Liver (tissue), 9 donors: ENCODE results near the gene HIRIP3. TPM values are rescaled to one million over a fixed set of nuclear protein-coding genes. Genes with fewer than 3 reads are reported as not detected.

Experiments used
- DNase-seq: peaks from one replicate; pipeline ENCODE4 v3.0.0-alpha.2; 2017; ENCODE audit warnings: low spot score
- H3K27ac ChIP-seq, 2 donors: one replicate each; pipeline ENCODE4 v1.7.0; 2013; ENCODE audit warnings: inconsistent platforms in 2 of 2, low read length in 2 of 2, control low read depth in 1 of 2, low read depth in 1 of 2, mild to moderate bottlenecking in 1 of 2
- H3K27me3 ChIP-seq, 4 donors: one replicate each; pipeline versions ENCODE4 v1.6.1 to v1.7.0; 2013; ENCODE audit warnings: low read length in 3 of 4, inconsistent platforms in 1 of 4, mild to moderate bottlenecking in 1 of 4, moderate library complexity in 1 of 4; ENCODE audit not compliant: control insufficient read depth in 4 of 4, insufficient read depth in 4 of 4
- H3K36me3 ChIP-seq, 4 donors: one replicate each; pipeline versions ENCODE4 v1.6.1 to v1.7.0; 2013; ENCODE audit warnings: low read length in 3 of 4, mild to moderate bottlenecking in 3 of 4, low read depth in 1 of 4, moderate library complexity in 1 of 4; ENCODE audit not compliant: control insufficient read depth in 4 of 4, insufficient read depth in 3 of 4
- H3K4me1 ChIP-seq, 4 donors: one replicate each; pipeline versions ENCODE4 v1.6.1 to v1.7.0; 2013; ENCODE audit warnings: low read length in 3 of 4, mild to moderate bottlenecking in 3 of 4, moderate library complexity in 1 of 4; ENCODE audit not compliant: control insufficient read depth in 4 of 4, insufficient read depth in 4 of 4
- H3K4me3 ChIP-seq, 3 donors: one replicate each; pipeline versions ENCODE4 v1.6.1 to v1.7.0; 2013; ENCODE audit warnings: low read length in 3 of 3, control low read depth in 1 of 3, low read depth in 1 of 3, mild to moderate bottlenecking in 1 of 3
- H3K9ac ChIP-seq, 2 donors: one replicate each; pipeline ENCODE4 v1.7.0; 2013; ENCODE audit warnings: low read length in 2 of 2, mild to moderate bottlenecking in 2 of 2, moderate library complexity in 2 of 2, control low read depth in 1 of 2, low read depth in 1 of 2
- H3K9me3 ChIP-seq, 4 donors: one replicate each; pipeline versions ENCODE4 v1.6.1 to v1.7.0; 2013; ENCODE audit warnings: low read length in 3 of 4; ENCODE audit not compliant: control insufficient read depth in 4 of 4
- EGR1 ChIP-seq, 2 donors: IDR thresholded peaks; 2 replicates each; pipeline ENCODE4 v1.6.1; 2016 to 2018; ENCODE audit warnings: antibody characterized with exemption in 2 of 2, low read depth in 2 of 2
- FOXA1 ChIP-seq: IDR thresholded peaks from 2 replicates; pipeline ENCODE4 v1.6.1; 2016; ENCODE audit warnings: antibody characterized with exemption
- FOXA2 ChIP-seq: IDR thresholded peaks from 2 replicates; pipeline ENCODE4 v1.6.1; 2016; ENCODE audit warnings: antibody characterized with exemption
- GABPA ChIP-seq, 2 donors: IDR thresholded peaks in 1 of 2; conservative IDR thresholded peaks in 1 of 2; 2 replicates each; pipeline ENCODE4 v1.6.1; 2016; ENCODE audit warnings: antibody characterized with exemption in 2 of 2, mild to moderate bottlenecking in 1 of 2, moderate library complexity in 1 of 2
- HNF4A ChIP-seq, 2 donors: conservative IDR thresholded peaks; 2 replicates each; pipeline ENCODE4 v1.6.1; 2016; ENCODE audit warnings: antibody characterized with exemption in 2 of 2, mild to moderate bottlenecking in 2 of 2
- HNF4G ChIP-seq: IDR thresholded peaks from 2 replicates; pipeline ENCODE4 v1.6.1; 2016; ENCODE audit warnings: antibody characterized with exemption
- JUND ChIP-seq, 2 donors: IDR thresholded peaks; 2 replicates each; pipeline ENCODE4 v1.6.1; 2016; ENCODE audit warnings: antibody characterized with exemption in 2 of 2
- NR2F2 ChIP-seq: IDR thresholded peaks from 2 replicates; pipeline ENCODE4 v1.6.1; 2016; ENCODE audit warnings: antibody characterized with exemption
- RAD21 ChIP-seq, 2 donors: IDR thresholded peaks; 2 replicates each; pipeline ENCODE4 v1.6.1; 2016; ENCODE audit warnings: antibody characterized with exemption in 2 of 2, mild to moderate bottlenecking in 2 of 2
- RXRA ChIP-seq, 2 donors: IDR thresholded peaks; 2 replicates each; pipeline ENCODE4 v1.6.1; 2017 to 2018; ENCODE audit warnings: antibody characterized with exemption in 2 of 2, mild to moderate bottlenecking in 1 of 2
- SP1 ChIP-seq: IDR thresholded peaks from 2 replicates; pipeline ENCODE4 v1.6.1; 2018; ENCODE audit warnings: antibody characterized with exemption, mild to moderate bottlenecking
- TAF1 ChIP-seq: conservative IDR thresholded peaks from 2 replicates; pipeline ENCODE4 v1.6.1; 2016; ENCODE audit warnings: antibody characterized with exemption, mild to moderate bottlenecking
- YY1 ChIP-seq: IDR thresholded peaks from 2 replicates; pipeline ENCODE4 v1.6.1; 2016; ENCODE audit warnings: antibody characterized with exemption, mild to moderate bottlenecking
- WGBS: extraction: QIAGEN DNeasy Blood & Tissue Kit; methylation state at CpG from one replicate; pipeline ENCODE4 v1.1.7; 2013; 5-methylcytosine and 5-hydroxymethylcytosine counted together
- polyA plus RNA-seq, 2 donors: library from polyadenylated mRNA; stranded (reverse) in 1 of 2; unstranded in 1 of 2; fragments of 200-250 nt in 1 of 2; fragments of >200 nt in 1 of 2; fragmentation: Nextera tagmentation in 1 of 2; extraction: Ambion mirVana in 1 of 2; gene quantifications; one replicate each; pipeline versions ENCODE4 v1.2.1 to v1.2.3, GENCODE V29; 2013 to 2015
- total RNA-seq, 2 donors: library from RNA; depleted of rRNA; stranded (reverse); fragments of >200 nt; gene quantifications; one replicate each; pipeline ENCODE4 v1.2.3, GENCODE V29; 2014
- TF ChIP-seq, protein P1 (sequence below): IDR thresholded peaks from 2 replicates; pipeline ENCODE4 v1.6.1; 2016; ENCODE audit warnings: antibody characterized with exemption
- TF ChIP-seq, protein P2 (sequence below): IDR thresholded peaks from 2 replicates; pipeline ENCODE4 v1.6.1; 2016; ENCODE audit warnings: antibody characterized with exemption
- TF ChIP-seq, protein P3 (sequence below): IDR thresholded peaks from 2 replicates; pipeline ENCODE4 v1.6.1; 2016; ENCODE audit warnings: antibody characterized with exemption
- TF ChIP-seq, protein P4 (sequence below): IDR thresholded peaks from 2 replicates; pipeline ENCODE4 v1.6.1; 2016; ENCODE audit warnings: antibody characterized with exemption, mild to moderate bottlenecking
- TF ChIP-seq, protein P5 (sequence below): fragments of 150-350 bp; IDR thresholded peaks from 2 replicates; pipeline ENCODE4 v1.5.1; 2017; ENCODE audit warnings: improper control_type of control experiment, low read depth, low read length; ENCODE audit not compliant: missing input control
- donor health status: healthy.
- donor health status: healthy.
- donor health status: healthy.
- donor health status: healthy.
- donor health status: healthy.

The HIRIP3 gene
- total and polyA plus RNA-seq, 4 donors: 5.7 to 10.5 (median 9.1) TPM

DNA sequence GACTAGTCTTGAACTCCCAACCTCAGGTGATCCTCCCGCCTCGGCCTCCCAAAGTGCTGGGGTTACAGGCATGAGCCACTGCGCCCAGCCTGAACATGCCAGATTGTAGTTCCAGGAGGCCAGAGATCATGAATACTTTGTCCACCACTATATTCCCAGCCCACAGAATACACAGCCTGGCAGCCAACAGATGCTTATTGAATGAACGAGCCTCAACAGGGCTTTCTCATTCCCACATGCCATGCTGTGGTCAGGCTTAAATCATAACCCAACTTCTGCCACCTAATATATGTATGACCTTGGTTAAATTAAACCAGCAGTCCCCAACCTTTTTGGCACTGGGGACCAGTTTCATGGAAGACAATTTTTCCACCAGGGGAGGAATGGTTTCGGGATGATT, 36.7 kb downstream of the HIRIP3 start:
- H3K9ac ChIP-seq: no peak overlapping the region
- DNase-seq: no peak
- H3K27ac ChIP-seq: no peak overlapping the region
- WGBS: 92% methylated on average over 5 of the region's 5 CpGs
- no peaks in the 10 kb centered on the region for H3K9me3 ChIP-seq
- no peaks in the 10 kb centered on the region for H3K36me3 ChIP-seq
- H3K4me3 ChIP-seq: no peak overlapping the region
- peaks cover 2 to 17% (median 8%) of the 10 kb centered on the region in 4 donors for H3K4me1 ChIP-seq
- H3K27me3 ChIP-seq: no peaks in the 10 kb centered on the region
- no peak for TF ChIP-seq SP1
- no peak for TF ChIP-seq RXRA (IDR thresholded peaks at IDR 0.05)
- no peak for TF ChIP-seq GABPA (IDR thresholded peaks at IDR 0.05 in 1 of 2, conservative IDR thresholded peaks at IDR 0.05 in 1 of 2)
- no peak for TF ChIP-seq FOXA1
- TF ChIP-seq EGR1 (IDR thresholded peaks at IDR 0.05; ENCODE audit: low read depth in 2 of 2): no peak
- TF ChIP-seq, protein P1, sequence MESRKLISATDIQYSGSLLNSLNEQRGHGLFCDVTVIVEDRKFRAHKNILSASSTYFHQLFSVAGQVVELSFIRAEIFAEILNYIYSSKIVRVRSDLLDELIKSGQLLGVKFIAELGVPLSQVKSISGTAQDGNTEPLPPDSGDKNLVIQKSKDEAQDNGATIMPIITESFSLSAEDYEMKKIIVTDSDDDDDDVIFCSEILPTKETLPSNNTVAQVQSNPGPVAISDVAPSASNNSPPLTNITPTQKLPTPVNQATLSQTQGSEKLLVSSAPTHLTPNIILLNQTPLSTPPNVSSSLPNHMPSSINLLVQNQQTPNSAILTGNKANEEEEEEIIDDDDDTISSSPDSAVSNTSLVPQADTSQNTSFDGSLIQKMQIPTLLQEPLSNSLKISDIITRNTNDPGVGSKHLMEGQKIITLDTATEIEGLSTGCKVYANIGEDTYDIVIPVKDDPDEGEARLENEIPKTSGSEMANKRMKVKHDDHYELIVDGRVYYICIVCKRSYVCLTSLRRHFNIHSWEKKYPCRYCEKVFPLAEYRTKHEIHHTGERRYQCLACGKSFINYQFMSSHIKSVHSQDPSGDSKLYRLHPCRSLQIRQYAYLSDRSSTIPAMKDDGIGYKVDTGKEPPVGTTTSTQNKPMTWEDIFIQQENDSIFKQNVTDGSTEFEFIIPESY: no peak
- TF ChIP-seq RAD21 (IDR thresholded peaks at IDR 0.05): no peak
- TF ChIP-seq, protein P2, sequence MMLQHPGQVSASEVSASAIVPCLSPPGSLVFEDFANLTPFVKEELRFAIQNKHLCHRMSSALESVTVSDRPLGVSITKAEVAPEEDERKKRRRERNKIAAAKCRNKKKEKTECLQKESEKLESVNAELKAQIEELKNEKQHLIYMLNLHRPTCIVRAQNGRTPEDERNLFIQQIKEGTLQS: no peak
- TF ChIP-seq NR2F2: no peak
- no peak for TF ChIP-seq HNF4G
- TF ChIP-seq YY1: no peak
- no peak for TF ChIP-seq TAF1
- TF ChIP-seq, protein P3, sequence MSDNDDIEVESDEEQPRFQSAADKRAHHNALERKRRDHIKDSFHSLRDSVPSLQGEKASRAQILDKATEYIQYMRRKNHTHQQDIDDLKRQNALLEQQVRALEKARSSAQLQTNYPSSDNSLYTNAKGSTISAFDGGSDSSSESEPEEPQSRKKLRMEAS: no peak
- no peak for TF ChIP-seq HNF4A (conservative IDR thresholded peaks at IDR 0.05)
- TF ChIP-seq FOXA2: no peak
- TF ChIP-seq, protein P4, sequence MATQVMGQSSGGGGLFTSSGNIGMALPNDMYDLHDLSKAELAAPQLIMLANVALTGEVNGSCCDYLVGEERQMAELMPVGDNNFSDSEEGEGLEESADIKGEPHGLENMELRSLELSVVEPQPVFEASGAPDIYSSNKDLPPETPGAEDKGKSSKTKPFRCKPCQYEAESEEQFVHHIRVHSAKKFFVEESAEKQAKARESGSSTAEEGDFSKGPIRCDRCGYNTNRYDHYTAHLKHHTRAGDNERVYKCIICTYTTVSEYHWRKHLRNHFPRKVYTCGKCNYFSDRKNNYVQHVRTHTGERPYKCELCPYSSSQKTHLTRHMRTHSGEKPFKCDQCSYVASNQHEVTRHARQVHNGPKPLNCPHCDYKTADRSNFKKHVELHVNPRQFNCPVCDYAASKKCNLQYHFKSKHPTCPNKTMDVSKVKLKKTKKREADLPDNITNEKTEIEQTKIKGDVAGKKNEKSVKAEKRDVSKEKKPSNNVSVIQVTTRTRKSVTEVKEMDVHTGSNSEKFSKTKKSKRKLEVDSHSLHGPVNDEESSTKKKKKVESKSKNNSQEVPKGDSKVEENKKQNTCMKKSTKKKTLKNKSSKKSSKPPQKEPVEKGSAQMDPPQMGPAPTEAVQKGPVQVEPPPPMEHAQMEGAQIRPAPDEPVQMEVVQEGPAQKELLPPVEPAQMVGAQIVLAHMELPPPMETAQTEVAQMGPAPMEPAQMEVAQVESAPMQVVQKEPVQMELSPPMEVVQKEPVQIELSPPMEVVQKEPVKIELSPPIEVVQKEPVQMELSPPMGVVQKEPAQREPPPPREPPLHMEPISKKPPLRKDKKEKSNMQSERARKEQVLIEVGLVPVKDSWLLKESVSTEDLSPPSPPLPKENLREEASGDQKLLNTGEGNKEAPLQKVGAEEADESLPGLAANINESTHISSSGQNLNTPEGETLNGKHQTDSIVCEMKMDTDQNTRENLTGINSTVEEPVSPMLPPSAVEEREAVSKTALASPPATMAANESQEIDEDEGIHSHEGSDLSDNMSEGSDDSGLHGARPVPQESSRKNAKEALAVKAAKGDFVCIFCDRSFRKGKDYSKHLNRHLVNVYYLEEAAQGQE: no peak

DNA sequence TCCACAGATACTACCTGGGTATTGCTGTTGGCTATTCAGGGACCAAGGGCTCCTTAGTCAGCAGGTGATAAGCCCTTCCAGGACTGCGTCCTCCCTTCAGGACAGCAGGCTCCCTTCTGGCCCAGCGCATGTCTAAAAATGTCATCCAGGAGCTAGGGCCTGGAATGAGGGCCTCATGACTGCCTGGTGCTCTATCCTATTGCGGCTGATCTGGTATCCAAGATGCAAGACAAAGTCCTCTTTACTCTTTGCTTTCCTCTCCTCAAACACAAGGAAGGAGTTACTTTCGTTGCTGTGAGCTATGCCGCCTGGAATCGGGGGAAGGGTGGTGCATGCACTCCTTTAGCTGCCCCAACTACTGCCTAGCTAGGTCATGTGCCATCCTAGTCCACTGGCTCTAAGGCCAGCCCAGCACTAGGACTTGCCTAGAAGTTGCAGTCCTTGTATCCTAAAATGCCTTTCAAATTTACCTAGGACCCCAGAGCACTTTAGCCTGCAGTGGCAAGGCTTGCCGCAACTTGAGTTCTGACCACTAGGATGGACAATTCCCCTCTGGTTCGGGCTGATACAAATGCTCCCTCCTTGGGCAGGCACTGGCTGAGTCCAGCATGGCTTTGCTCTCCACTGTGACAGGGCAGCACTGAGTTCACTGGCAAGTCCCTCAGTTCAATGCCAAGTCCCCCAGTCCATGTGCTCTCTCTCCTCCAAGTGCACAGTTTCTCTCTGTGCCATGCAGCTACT, 43.6 kb downstream of the HIRIP3 start:
- no peaks in the 10 kb centered on the region for H3K36me3 ChIP-seq
- no peaks in the 10 kb centered on the region for H3K27me3 ChIP-seq
- H3K4me1 ChIP-seq: no peaks in the 10 kb centered on the region
- H3K4me3 ChIP-seq: no peak overlapping the region
- DNase-seq: no peak
- H3K9ac ChIP-seq: no peak overlapping the region
- H3K9me3 ChIP-seq: no peaks in the 10 kb centered on the region
- WGBS: 91% methylated on average over 8 of the region's 8 CpGs
- H3K27ac ChIP-seq: no peak overlapping the region
- no peak for TF ChIP-seq YY1
- TF ChIP-seq, protein P5, sequence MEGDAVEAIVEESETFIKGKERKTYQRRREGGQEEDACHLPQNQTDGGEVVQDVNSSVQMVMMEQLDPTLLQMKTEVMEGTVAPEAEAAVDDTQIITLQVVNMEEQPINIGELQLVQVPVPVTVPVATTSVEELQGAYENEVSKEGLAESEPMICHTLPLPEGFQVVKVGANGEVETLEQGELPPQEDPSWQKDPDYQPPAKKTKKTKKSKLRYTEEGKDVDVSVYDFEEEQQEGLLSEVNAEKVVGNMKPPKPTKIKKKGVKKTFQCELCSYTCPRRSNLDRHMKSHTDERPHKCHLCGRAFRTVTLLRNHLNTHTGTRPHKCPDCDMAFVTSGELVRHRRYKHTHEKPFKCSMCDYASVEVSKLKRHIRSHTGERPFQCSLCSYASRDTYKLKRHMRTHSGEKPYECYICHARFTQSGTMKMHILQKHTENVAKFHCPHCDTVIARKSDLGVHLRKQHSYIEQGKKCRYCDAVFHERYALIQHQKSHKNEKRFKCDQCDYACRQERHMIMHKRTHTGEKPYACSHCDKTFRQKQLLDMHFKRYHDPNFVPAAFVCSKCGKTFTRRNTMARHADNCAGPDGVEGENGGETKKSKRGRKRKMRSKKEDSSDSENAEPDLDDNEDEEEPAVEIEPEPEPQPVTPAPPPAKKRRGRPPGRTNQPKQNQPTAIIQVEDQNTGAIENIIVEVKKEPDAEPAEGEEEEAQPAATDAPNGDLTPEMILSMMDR: no peak
- no peak for TF ChIP-seq RXRA (IDR thresholded peaks at IDR 0.05)
- no peak for TF ChIP-seq FOXA2
- TF ChIP-seq GABPA (IDR thresholded peaks at IDR 0.05 in 1 of 2, conservative IDR thresholded peaks at IDR 0.05 in 1 of 2): no peak
- no peak for TF ChIP-seq SP1
- TF ChIP-seq FOXA1: no peak
- TF ChIP-seq, protein P2: no peak
- TF ChIP-seq, protein P3: no peak
- TF ChIP-seq, protein P1: no peak
- TF ChIP-seq NR2F2: no peak
- TF ChIP-seq JUND (IDR thresholded peaks at IDR 0.05): no peak
- TF ChIP-seq TAF1: no peak
- no peak for TF ChIP-seq EGR1 (IDR thresholded peaks at IDR 0.05; ENCODE audit: low read depth in 2 of 2)
- no peak for TF ChIP-seq RAD21 (IDR thresholded peaks at IDR 0.05)
- TF ChIP-seq HNF4A (conservative IDR thresholded peaks at IDR 0.05): no peak
- no peak for TF ChIP-seq HNF4G
